Activated T-helper 9 cell treated with anti-CD3 and anti-CD28 coated beads, Interleukin-2, amount 50 U/mL, for 16 hours (primary cell): ENCODE measurements around the gene MYO18A.
"Not testable (repeated sequence)": the region's sequence is repeated elsewhere in the genome, so short reads cannot be mapped to it uniquely, and the experiment has no call there.

ENCODE experiments used
- DNase-seq: peaks from one replicate; pipeline ENCODE4 v3.0.0-alpha.2; 2020; ENCODE audit warnings: low read depth

Gene MYO18A

DNA sequence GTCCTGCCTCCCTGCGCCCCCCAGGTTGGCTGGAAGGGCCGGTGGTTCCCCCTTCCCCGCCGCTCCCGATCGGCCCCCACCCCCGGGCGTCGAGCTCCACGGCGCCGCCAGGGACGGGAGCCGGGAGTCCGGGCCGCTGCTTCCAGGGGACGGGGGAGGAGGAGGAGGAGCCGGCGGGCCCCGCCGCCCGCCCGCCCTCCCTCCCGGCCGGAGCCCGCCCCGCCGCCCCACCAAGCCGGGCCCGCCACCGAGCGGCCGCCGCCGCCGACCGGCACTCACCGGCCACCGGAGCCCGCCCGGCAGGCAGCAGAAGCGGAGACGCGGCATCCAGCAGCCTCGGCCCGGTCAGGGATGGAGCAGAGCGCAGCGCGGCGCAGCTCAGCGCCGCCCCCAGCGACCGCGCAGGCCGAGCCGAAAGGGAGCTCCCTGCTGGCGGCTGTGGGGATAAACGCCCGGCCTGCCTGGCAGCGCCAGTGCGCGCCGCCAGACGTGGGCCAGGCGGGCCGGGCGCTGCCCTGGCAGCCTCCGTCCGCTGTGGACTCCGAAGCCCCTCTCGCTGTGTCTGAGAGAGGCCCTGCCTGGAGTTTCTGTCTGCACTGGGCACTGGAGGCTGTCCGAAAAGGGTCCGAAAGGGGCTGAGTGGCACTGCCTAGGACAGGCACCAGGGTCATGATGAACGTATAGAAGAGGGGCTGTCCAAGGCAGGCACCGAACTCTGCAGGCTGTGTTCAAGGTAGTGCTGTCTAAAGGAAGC lies at the start of gene MYO18A:
MYO18A (minus strand) TSS at position 365 of the 754 bp plus-strand sequence. CDS start 13,458 bp downstream, outside the sequence.
- peak; percentile 70 for DNase-seq

DNA sequence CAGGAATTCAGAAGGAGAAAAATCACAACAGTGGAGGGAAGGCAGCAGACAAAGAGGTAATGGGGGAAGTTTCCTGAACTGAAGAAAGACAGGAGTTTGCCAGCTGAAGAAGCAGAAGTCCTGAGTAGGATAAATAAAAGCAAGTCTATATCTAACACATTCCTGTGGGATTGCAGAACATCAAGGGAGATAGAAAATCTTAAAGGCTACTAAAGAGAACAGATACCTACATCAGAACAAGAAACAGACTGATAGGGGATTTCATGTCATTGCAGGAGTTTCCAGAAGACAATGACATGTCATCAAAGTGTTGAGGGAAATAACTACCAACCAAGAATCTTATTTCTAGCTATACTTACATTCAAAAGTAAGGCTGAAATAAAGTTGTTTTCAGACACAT lies 45.2 kb upstream of the MYO18A start:
- DNase-seq = no peak

- DNase-seq = not testable (repeated sequence)
Measured at GRCh38 chr17:29221338-29221737, 41.1 kb upstream of the MYO18A start.

- peak; percentile 45 for DNase-seq
Measured at GRCh38 chr17:29219378-29220047, 39.3 kb upstream of the MYO18A start.

- no peak for DNase-seq
Measured at GRCh38 chr17:29216856-29217255, 36.7 kb upstream of the MYO18A start.

DNA sequence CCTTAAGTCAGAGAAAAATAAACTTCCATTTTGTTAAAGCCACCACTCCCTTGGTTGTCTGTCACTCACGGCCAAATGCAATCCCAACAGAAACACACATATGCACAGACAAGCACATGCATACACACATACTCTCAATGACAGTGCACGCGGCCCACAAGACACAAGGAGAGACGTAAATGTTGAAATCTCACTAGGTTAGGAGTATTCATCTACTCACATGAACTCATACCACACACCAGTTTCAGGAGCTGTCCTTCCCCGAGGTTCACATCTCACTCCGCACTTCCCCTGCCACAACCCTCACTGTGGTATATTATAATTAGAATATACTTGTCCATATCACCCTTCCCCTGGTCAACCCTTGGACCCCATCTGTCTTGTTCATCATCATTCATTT lies 36.0 kb upstream of the MYO18A start:
- DNase-seq = no peak

GRCh38 chr17:29215717-29216116 lies 35.5 kb upstream of the MYO18A start:
- no peak for DNase-seq

DNA sequence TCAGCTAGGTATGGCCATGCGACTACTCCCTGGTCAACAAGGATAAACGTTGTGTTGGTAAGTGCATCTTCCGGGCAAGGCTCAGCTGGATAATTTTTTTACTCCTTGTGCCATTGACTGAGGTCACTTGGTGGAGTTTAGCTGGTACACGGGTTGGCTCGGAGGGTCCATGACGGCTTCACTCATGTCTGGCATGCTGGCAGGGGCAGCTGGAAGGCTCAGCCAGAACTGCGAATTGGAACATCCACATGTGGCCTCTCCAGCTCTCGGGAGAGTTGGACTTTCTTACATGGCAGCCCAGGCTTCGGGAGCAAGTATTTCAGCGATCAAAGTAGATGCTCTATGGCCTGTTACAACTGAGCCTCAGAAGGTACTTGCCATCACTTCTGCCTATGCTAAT lies 35.0 kb upstream of the MYO18A start:
- DNase-seq = no peak

DNA sequence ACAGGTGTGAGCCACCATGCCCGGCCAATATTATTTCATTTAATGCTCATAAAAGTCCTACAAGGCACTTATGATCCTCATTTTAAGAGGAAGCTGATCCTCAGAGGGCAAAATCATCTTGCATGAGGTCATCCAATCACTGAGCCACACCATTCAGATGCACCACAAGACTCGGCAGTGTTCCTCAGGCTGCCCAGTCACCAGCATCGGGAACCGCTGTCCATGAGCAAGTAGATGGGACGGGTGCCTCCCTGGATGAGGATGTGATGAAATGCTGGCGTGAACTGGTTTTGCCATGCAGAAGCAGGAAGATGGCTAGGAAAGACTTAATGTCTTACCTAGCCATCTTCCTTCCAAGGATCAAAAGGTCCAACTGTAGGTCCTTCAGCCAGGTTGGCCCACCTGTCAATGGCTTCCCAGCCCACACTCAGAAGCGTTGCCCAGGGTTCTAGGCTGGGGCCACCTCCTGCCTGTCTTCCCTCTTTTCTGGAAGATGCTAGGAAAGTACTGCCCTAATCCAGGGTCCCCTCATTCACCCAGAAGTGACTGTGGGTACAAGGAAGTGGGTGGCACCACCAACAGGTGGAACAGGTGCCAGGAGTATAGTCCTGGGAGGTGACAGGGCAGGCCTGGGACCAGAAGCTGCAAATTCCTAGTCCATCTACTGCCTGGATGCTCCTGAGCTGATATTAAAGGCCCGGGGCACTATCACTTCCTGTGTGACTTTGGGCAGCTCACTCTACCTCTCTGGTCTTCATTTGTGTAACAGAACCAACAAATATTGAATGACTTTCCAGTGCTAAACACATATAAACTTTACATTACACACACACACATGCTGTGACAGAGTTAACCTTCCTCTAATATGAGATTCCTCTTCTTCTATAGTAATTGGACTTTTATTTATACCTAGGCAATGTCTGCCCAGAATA lies 34.3 kb upstream of the MYO18A start:
- no peak for DNase-seq

DNA sequence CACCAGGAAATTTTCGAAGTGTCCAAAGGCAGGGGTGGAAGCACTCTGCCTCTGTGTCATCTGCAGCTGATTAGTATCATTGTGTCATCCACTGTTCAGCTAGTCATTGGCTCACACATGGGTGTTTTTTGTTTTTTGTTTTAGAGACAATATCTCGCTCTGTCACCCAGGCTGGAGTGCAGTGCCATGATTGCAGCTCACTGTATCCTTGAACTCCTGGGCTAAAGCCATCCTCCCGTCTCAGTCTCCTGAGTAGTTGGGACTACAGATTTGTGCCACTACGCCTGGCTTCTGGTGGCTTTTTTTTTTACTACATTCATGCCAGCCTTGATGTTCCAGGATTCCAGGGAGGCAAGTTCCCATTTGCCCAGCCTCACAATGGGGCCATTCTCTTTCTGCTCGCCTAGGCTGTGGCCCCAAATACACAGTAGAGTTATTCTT lies 32.5 kb upstream of the MYO18A start:
- DNase-seq = no peak

DNA sequence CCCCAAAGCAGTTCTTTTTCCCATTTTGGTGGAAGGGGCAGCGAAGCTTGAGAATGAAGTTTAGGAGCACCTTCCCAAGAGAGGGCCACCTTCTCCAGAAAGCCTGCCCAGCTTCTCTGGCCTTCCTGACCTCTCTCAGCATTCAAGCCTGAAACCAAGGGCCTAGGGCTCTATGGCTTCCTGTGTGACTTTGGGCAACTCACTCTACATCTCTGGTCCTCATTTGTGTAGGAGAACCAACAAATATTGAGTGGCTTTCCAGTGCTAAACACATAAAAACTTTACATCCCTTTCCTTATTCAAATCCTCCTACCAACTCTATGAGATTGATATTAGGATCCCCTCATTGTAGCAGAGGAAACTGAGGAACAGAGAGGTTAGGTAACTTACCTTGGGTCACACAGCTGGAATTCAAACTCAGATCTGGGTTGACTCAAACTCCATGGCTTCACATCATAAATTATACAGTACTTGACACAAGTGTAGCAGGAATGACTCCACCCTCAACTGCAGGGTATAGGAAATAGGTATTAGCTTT lies 32.0 kb upstream of the MYO18A start:
- no peak for DNase-seq

- DNase-seq = no peak
Measured at GRCh38 chr17:29210879-29211278, 30.7 kb upstream of the MYO18A start.

DNA sequence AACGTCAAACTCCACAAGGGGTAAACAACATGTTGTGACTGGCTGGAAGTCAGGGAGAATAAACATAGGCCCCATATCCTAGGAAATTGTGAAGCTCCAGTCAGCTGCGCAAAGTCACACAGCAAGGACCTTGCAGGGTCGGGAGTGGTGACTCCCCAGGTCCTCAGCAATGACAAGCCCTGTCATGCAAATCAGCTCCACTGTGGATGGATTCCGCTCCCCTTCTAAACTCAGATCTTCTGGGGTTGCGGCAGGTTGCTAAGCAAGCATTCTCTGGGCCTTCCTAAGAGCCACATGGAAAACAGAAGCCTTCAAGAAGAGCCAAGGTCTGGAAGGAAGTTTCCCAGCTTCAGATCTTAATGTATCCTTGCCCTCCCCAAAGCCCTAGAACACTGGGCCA lies 28.9 kb upstream of the MYO18A start:
- DNase-seq = no peak

GRCh38 chr17:29207975-29208374 lies 27.8 kb upstream of the MYO18A start:
- DNase-seq = no peak

- no peak for DNase-seq
Measured at GRCh38 chr17:29205047-29205446, 24.8 kb upstream of the MYO18A start.

DNA sequence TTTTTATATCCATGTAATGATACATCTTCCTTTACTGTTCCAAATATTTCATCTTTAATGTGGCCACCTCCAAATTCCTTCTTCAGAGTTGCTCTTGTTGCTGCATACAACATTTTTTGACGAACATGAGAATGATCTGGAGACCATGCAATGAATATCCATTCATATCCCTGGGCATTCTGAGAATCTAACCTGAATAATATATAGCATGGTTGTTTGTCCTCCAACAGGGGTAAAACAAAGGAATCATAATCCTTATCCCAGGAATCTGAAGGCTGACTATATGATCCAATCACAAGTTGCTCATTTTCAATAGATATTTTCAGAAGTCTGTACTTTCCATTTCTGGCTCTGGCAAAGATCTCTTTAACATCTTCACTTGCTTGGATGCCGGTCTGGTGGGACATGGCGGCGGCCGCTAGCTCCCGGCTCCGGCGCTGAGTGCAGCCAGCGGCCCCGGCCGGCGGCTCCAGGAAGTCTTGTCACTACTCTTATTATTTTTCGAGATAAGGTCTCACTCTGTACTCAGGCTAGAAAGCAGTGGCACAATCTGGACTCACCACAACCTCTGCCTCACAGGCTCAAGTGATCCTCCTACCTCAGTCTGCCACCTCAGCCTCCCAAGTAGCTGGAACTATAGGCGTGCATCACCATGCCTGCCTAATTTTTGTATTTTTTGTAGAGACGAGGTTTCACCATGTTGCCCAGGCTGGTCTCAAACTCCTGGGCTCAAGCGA lies 24.0 kb upstream of the MYO18A start:
- DNase-seq = not testable (repeated sequence)

- DNase-seq = no peak
Measured at GRCh38 chr17:29197516-29198272, 17.5 kb upstream of the MYO18A start.

DNA sequence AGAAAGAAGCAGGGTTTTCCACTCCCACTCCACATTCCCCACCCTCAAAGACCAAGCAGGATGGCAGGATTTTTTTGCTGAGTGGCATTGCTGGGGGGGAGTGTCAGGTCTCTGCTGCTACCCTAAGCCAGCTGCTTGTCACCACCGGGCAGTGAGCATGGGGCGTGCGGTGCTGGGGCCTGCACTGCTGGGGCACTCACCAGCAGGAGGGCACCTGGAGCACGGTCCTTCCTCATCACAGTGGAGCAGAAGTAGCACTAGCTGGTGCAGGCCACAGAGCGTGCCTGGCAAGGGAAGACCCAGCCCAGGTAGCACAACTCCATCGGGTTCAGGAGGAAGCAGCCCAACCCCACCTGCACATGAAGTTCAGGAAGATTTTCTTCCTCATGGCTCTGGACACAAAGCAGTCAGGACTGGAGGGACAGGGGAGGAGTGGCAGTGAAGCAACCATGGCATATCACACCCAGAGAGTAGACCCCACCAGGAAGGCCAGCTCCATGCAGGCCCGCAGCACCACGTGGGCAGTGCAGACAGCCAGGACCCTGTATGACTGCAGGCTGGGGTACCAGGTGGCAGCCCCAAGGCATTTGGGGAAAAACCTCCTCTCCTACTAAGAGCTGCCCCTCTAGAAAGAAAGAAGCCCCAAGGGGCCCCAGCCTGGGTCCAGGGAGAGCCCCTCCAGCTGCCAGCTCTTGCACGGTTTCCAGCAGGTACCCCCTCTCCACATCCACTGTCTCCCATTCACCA lies 16.7 kb upstream of the MYO18A start:
- DNase-seq = no peak

DNA sequence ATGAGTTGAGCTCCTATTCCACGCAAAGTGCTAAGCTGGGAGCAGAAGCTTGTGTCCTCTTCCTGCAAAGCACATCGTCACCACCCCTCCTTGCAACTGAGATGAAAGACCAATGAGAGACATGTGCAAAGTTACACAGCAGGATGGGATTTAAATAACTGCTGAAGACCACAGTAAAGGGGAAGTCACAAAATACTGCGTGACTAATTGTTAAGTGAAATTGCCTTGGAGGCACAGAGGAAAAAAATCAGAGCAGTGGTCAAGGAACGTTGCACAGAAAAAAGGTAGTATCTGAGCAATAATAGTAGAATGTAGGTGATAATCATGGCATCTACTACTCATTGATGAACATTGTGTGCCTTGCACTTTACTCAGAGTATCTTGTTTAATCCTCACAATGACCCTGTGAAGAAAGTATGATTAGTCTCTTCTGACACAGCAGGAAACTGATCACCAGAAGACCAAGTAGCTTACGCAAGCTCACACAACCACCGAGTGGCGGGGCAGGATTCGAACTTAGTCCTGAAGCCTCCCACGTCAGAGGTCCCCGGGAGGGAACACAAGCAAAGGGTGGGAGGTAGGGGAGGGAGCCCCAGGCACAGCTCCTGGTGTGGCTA lies 15.4 kb upstream of the MYO18A start:
- DNase-seq = no peak

GRCh38 chr17:29194669-29195068 lies 14.5 kb upstream of the MYO18A start:
- DNase-seq = no peak
